Esophagus squamous epithelium (tissue), 4 donors: ENCODE results near the gene CAPN6.

Experiments
- CTCF ChIP-seq, 6 experiments: fragments of 450-650 bp in 4 of 6; fragments of 200-600 bp in 2 of 6; sonication (generic) in 2 of 6; IDR thresholded peaks; one replicate each; pipeline ENCODE4 v1.5.1; 2016 to 2019; ENCODE audit warnings: antibody characterized with exemption in 6 of 6, mild to moderate bottlenecking in 4 of 6, moderate library complexity in 4 of 6
- POLR2A ChIP-seq, 4 donors: fragments of 450-650 bp; IDR thresholded peaks; one replicate each; pipeline ENCODE4 v1.6.1; 2017; ENCODE audit warnings: antibody characterized with exemption in 4 of 4, mild to moderate bottlenecking in 4 of 4, moderate library complexity in 3 of 4

GRCh38 chrX:111309083-111309482 lies 38.8 kb upstream of the CAPN6 start:
- TF ChIP-seq CTCF (IDR thresholded peaks at IDR 0.05): no peak
- no peak for TF ChIP-seq POLR2A (IDR thresholded peaks at IDR 0.05)
